ENCODE measurements around the gene BCR.

Gene BCR

DNA sequence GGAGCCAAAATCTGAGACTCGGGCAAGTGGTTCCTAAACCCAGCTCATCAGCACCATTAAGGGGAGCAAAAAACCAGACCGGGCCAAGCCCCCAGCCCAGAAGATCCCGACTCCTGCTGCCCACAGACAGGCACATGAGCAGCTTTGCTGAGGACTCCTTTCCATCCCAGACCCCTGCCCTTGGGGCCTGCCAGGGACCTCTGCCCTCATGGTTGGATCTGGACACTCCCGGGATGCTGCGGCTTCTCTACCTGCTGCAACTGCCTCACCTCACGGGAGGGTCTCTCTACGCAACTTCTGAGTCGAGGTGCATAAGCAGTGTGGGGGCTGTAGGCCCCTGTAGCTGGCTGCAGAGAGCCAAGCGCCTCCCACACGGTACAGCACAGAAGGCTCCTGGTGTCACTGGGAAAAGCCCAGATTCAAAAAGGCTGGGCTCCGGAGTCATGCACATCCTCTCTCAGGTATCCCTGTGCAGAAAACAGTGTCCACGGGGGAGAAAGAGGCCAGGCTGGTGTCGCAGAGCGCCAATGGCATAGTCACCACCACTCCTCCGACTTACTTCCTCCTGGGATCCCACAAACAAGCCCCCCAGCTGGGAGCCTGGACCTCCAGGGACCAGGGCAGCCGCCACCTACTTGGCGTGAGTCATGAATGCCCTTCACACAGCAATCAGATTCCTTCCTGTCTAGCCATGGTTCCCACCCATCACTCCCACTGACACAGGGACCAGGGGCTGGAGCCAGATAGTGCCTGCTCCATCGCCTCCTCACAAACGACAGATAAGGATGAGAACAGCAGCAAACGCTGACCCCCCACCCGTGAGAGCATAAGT is 122.1 kb downstream of the BCR start:
- H3K4me3 ChIP-seq (replicated peaks; ENCODE audit: insufficient read depth, low read length), result no peak overlapping the region
- H3K27me3 ChIP-seq (ENCODE audit: insufficient read depth, poor library complexity, severe bottlenecking), result no peaks in the 10 kb centered on the region
- TF ChIP-seq CTCF (IDR thresholded peaks at IDR 0.05; ENCODE audit: insufficient read depth, low read length) (no peak), POLR2AphosphoS5 (IDR thresholded peaks at IDR 0.05; ENCODE audit: low read depth) (no peak), GABPA (IDR thresholded peaks at IDR 0.05; ENCODE audit: low read depth) (no peak), SPI1 (IDR thresholded peaks at IDR 0.05; ENCODE audit: borderline replicate concordance, low read depth) (no peak)
- TF ChIP-seq, protein P1, sequence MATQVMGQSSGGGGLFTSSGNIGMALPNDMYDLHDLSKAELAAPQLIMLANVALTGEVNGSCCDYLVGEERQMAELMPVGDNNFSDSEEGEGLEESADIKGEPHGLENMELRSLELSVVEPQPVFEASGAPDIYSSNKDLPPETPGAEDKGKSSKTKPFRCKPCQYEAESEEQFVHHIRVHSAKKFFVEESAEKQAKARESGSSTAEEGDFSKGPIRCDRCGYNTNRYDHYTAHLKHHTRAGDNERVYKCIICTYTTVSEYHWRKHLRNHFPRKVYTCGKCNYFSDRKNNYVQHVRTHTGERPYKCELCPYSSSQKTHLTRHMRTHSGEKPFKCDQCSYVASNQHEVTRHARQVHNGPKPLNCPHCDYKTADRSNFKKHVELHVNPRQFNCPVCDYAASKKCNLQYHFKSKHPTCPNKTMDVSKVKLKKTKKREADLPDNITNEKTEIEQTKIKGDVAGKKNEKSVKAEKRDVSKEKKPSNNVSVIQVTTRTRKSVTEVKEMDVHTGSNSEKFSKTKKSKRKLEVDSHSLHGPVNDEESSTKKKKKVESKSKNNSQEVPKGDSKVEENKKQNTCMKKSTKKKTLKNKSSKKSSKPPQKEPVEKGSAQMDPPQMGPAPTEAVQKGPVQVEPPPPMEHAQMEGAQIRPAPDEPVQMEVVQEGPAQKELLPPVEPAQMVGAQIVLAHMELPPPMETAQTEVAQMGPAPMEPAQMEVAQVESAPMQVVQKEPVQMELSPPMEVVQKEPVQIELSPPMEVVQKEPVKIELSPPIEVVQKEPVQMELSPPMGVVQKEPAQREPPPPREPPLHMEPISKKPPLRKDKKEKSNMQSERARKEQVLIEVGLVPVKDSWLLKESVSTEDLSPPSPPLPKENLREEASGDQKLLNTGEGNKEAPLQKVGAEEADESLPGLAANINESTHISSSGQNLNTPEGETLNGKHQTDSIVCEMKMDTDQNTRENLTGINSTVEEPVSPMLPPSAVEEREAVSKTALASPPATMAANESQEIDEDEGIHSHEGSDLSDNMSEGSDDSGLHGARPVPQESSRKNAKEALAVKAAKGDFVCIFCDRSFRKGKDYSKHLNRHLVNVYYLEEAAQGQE (IDR thresholded peaks at IDR 0.05; ENCODE audit: insufficient replicate concordance, low read depth), result no peak
- H3K27ac ChIP-seq (replicated peaks), result no peak overlapping the region
- no peak for DNase-seq (ENCODE audit: low read depth in 1 of 2, low spot score in 1 of 2)

GRCh38 chr22:23305321-23305910 is 125.1 kb downstream of the BCR start:
- no peaks in the 10 kb centered on the region for H3K27me3 ChIP-seq (ENCODE audit: insufficient read depth, poor library complexity, severe bottlenecking)
- H3K4me3 ChIP-seq (replicated peaks; ENCODE audit: insufficient read depth, low read length), result no peak overlapping the region
- no peak for DNase-seq (ENCODE audit: low read depth in 1 of 2, low spot score in 1 of 2)
- H3K27ac ChIP-seq (replicated peaks), result no peak overlapping the region
- no peak for TF ChIP-seq SPI1 (IDR thresholded peaks at IDR 0.05; ENCODE audit: borderline replicate concordance, low read depth)
- TF ChIP-seq POLR2AphosphoS5 (IDR thresholded peaks at IDR 0.05; ENCODE audit: low read depth), result no peak; the same call in 1 of the 2 replicates

DNA sequence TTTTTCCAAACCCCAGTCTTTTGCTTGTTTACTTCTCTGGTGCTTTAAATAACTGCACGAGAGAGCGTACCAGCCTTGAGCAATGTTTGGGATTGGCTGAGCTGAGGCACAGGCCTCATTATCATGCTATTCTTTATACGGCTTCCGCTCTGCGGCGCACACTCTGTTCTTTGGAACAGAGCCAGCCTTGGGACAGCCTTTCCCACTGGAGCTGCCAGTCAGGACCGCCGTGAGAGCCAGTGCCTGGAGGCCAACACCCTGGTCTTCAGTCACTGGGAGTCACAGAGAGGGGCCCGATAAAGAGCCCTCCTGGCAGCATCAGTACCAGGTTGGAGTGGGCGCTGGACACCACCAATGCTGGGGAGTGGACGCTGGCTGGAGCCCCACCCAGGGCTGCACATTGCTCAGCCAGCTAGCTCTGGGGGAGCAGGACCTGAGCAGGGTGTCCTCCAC is 125.6 kb downstream of the BCR start:
- no peaks in the 10 kb centered on the region for H3K27me3 ChIP-seq (ENCODE audit: insufficient read depth, poor library complexity, severe bottlenecking)
- no peak for DNase-seq (ENCODE audit: low read depth in 1 of 2, low spot score in 1 of 2)
- H3K27ac ChIP-seq (replicated peaks), result no peak overlapping the region
- H3K4me3 ChIP-seq (replicated peaks; ENCODE audit: insufficient read depth, low read length), result no peak overlapping the region
- no peak for TF ChIP-seq GABPA (IDR thresholded peaks at IDR 0.05; ENCODE audit: low read depth)
- TF ChIP-seq POLR2AphosphoS5 (IDR thresholded peaks at IDR 0.05; ENCODE audit: low read depth), result no peak; the same call in 1 of the 2 replicates
- TF ChIP-seq, protein P1 (IDR thresholded peaks at IDR 0.05; ENCODE audit: insufficient replicate concordance, low read depth), result no peak
- no peak for TF ChIP-seq CTCF (IDR thresholded peaks at IDR 0.05; ENCODE audit: insufficient read depth, low read length)
- TF ChIP-seq SPI1 (IDR thresholded peaks at IDR 0.05; ENCODE audit: borderline replicate concordance, low read depth), result no peak

DNA sequence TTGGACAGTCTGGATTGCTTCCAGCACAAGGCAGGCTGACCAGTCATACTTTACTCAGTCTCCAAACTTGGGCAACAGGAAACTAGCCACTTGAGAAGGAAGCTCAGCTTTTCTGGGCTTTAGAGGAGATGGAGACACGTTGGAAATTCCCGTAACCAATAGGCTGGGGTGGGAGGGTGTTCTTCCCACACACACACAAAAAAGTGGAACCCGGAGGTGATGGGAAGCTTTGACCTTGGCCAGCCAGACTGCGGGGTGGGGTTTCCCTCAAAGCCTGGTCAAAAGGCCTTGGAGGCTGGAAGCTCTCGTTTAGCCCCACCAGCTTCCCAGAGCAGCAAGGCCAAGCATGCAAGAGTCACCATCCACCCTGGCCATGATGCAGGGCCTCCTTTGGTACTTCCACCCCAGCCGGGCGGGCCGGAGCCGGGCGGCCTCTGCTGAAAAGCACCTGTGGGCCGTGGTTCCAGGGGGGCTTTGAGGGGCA is 126.2 kb downstream of the BCR start:
- TF ChIP-seq, protein P1 (IDR thresholded peaks at IDR 0.05; ENCODE audit: insufficient replicate concordance, low read depth), result no peak
- TF ChIP-seq CTCF (IDR thresholded peaks at IDR 0.05; ENCODE audit: insufficient read depth, low read length) (no peak), SPI1 (IDR thresholded peaks at IDR 0.05; ENCODE audit: borderline replicate concordance, low read depth) (no peak), GABPA (IDR thresholded peaks at IDR 0.05; ENCODE audit: low read depth) (no peak), POLR2AphosphoS5 (IDR thresholded peaks at IDR 0.05; ENCODE audit: low read depth) (no peak)
- Histone ChIP-seq H3K27me3 (ENCODE audit: insufficient read depth, poor library complexity, severe bottlenecking) (no peaks in the 10 kb centered on the region), H3K4me3 (replicated peaks; ENCODE audit: insufficient read depth, low read length) (no peak overlapping the region), H3K27ac (replicated peaks) (no peak overlapping the region)
- no peak for DNase-seq (ENCODE audit: low read depth in 1 of 2, low spot score in 1 of 2)
